Right kidney (tissue), 1 donor: ENCODE results near the gene UBE2O.

Source experiments
- DNase-seq: peaks from one replicate; pipeline ENCODE4 v3.0.0-alpha.2; 2016

UBE2O gene

DNA sequence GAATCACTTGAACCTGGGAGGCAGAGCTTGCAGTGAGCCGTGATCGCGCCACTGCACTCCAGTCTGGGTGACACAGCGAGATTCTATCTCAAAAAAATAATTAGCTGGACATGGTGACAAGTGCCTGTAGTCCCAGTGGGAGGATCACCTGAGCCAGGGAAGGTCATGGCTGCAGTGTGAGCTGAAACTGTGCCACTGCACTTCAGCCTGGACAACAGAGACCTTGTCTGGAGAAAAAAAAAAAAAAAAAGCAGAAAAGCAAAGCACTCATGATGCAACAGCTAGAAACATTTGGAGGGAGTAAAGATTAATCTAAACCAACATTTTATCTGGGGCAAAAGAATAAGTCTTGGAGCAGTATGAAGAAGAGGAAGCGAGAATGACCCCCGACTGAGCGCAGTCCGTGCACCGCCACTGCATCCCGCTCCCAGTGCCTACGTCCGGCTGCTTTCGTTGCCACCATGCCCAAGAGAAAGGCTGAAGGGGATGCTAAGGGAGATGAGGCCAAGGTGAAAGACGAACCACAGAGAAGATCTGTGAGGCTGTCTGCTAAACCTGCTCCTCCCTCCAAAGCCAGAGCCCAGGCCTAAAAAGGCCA is 107.5 kb downstream of the UBE2O start:
- no peak for DNase-seq

DNA sequence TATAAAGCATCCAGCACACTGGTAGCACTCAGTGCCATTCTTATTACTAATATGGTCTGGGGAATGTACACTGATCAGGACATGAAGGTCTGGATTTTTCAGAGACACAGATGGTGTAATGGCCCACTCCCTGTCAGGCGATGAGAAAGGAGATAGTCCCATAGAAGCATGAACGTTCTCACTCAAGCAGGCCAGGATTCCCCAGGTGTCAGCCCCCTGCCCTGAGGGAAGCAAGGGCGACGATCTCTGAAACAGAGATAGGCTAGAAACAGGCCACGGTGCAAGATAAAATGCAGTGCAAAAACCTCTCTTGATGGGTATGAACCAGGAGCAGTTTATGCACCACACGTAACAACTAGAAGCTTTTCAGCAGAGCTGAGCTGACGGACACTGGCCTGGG is 109.8 kb downstream of the UBE2O start:
- no peak for DNase-seq

DNA sequence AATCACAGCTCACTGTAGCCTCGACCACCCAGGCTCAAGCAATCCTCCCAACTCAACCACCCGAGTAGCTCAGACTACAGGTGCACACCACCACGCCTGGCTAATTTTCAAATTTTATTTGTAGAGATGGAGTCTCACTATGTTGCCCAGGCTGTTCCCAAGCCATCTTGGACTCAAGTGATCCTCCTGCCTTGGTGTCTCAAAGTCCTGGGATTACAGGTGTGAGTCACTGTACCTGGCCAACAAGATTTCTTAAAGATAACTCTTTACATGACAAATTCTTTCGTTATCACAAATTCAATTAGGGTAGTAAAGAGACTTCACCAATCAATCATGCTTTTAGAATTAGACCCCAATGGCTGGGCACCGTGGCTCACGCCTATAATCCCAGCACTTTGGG is 111.7 kb downstream of the UBE2O start:
- no peak for DNase-seq
